ENCODE results near the gene IQGAP1.

The IQGAP1 gene

DNA sequence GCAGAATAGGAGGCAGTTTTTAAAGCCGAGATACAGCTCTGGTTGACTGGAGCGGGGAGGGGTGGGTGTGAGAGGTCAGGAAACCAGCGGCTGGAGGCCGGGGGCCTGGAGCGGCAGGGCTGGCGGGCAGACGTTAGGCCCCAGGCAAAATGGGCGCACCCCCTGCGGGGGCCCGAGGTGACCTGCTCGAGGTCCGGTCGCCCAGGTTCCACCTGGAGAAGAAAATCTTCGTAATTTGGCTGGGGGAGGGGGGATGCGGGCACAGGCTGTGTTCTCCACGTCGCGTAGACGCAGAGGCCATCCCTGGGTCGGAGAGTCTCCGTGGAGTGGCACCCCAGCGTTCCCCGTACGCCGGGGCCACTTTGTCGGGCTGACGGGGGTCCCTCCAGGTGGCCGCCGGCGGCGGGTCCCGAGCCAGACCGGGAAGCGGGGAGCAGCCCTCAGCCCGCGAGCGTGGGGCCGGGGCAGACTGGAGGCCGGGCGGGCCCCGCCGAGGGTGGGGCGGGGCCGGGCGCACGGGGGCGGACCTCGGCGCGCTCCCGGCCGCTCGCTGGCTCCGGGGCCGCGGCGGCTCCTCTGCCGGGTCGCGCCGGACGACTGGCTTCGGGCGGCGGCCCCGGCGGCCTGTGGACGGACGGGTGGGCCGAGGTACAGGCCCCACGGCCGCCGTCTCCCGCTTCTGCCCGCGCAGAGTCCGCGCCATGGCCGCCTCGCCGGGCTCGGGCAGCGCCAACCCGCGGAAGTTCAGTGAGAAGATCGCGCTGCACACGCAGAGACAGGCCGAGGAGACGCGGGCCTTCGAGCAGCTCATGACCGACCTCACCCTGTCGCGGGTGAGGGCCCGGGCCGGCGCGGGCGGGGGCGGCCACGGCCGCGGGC, 141.6 kb downstream of the IQGAP1 start, which contains the start of gene CRTC3:
TSS of gene CRTC3 (plus strand) at position 553 of the 879 bp plus-strand sequence. CDS start at position 702, 149 bp downstream.
- H3K4me3 ChIP-seq (ENCODE audit: low read length) = peak within 1 kb of the TSS; percentile 74

DNA sequence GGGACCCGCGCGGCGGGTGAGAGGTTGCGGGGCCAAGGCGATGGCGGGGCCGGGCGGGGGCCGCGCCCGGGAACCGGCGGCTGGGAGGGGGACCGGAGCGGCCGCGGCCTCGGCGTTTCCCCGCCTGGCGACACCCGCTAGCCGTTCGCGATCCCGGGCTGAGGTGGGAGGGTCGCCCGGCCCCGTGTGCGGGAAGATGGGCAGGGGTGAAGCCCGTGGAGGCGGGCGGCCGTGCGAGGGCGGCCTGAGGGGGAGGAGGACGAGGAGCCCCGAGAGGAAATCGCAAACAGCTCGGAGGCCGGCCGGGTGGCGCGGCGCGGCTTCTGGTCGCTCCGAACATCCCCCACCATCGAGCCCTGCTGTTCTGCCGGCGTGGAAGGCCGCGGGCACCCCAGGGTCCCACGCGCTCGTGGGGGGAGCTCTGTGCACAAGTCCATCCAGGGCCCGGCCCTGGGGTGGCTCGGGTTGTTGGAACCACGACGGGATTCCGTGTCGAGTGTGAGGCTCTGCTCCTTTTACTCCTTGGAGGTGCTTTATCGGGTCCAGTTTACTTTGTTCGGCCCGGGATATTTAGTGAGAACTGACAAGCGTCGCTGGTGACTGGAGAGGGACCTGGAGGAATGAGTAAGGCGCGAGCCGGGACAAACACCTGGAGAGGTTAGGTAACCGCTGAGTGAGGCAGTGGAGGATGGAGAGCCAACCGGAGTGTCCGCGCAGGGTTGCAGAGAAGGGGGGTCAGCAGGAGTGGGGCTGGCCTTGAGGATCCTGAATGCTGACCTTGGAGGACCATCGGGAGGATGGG, 142.4 kb downstream of the IQGAP1 start:
- Histone ChIP-seq H3K36me3 (ENCODE audit: control insufficient read depth, insufficient read depth, low read length) (no peaks in the 10 kb centered on the region), H3K9ac (ENCODE audit: low read length) (peak overlapping the region; percentile 82), H3K9me3 (ENCODE audit: control insufficient read depth, low read length) (no peaks in the 10 kb centered on the region), H3K4me1 (ENCODE audit: control insufficient read depth, insufficient read depth, low read length) (peaks cover 16% of the 10 kb centered on the region), H3K27me3 (ENCODE audit: control insufficient read depth, insufficient read depth, low read length) (no peaks in the 10 kb centered on the region), H3K4me3 (ENCODE audit: low read length) (peak overlapping the region; percentile 74)

More for the DNA sequence above, 141.6 kb downstream of the IQGAP1 start, which contains the start of gene CRTC3:
- Histone ChIP-seq H3K36me3 (ENCODE audit: control insufficient read depth, insufficient read depth, low read length) (no peaks in the 10 kb centered on the region), H3K9me3 (ENCODE audit: control insufficient read depth, low read length) (no peaks in the 10 kb centered on the region), H3K27me3 (ENCODE audit: control insufficient read depth, insufficient read depth, low read length) (no peaks in the 10 kb centered on the region), H3K9ac (ENCODE audit: low read length) (peak within 1 kb of the TSS; percentile 84), H3K4me1 (ENCODE audit: control insufficient read depth, insufficient read depth, low read length) (peaks cover 13% of the 10 kb centered on the region)

DNA sequence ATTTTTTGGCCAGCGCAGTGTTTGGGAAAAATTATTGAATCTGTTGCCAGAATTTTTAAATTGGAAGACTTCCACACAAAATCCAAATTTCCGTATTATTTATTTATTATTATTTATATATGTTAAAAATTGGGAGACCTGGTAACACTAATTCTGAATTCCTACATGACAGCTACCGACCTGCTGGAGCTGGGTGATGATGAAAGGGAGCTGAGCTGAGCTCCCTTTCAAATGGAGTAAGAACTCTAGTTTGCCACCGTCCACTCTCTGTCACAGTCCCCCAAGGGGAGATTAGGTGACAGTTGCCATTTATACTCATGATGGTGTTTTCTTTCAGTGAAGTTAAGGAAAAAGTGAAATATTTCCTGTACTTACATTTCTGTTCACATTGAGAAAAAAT, 143.1 kb downstream of the IQGAP1 start:
- H3K4me1 ChIP-seq (ENCODE audit: control insufficient read depth, insufficient read depth, low read length) = peaks cover 22% of the 10 kb centered on the region
- H3K9ac ChIP-seq (ENCODE audit: low read length) = peak overlapping the region; percentile 82
- H3K9me3 ChIP-seq (ENCODE audit: control insufficient read depth, low read length) = no peaks in the 10 kb centered on the region
- H3K36me3 ChIP-seq (ENCODE audit: control insufficient read depth, insufficient read depth, low read length) = no peaks in the 10 kb centered on the region
- no peaks in the 10 kb centered on the region for H3K27me3 ChIP-seq (ENCODE audit: control insufficient read depth, insufficient read depth, low read length)
- H3K4me3 ChIP-seq (ENCODE audit: low read length) = no peak overlapping the region

- H3K4me1 ChIP-seq (ENCODE audit: control insufficient read depth, insufficient read depth, low read length) = peaks cover 18% of the 10 kb centered on the region
- H3K9ac ChIP-seq (ENCODE audit: low read length) = no peak overlapping the region
- H3K9me3 ChIP-seq (ENCODE audit: control insufficient read depth, low read length) = no peaks in the 10 kb centered on the region
- no peak overlapping the region for H3K4me3 ChIP-seq (ENCODE audit: low read length)
- H3K27me3 ChIP-seq (ENCODE audit: control insufficient read depth, insufficient read depth, low read length) = no peaks in the 10 kb centered on the region
- H3K36me3 ChIP-seq (ENCODE audit: control insufficient read depth, insufficient read depth, low read length) = no peaks in the 10 kb centered on the region
These were observed 147.2 kb downstream of the IQGAP1 start for GRCh38 chr15:90535254-90535653.

- peaks cover 12% of the 10 kb centered on the region for H3K4me1 ChIP-seq (ENCODE audit: control insufficient read depth, insufficient read depth, low read length)
- no peak overlapping the region for H3K4me3 ChIP-seq (ENCODE audit: low read length)
- H3K9ac ChIP-seq (ENCODE audit: low read length) = no peak overlapping the region
- H3K9me3 ChIP-seq (ENCODE audit: control insufficient read depth, low read length) = no peaks in the 10 kb centered on the region
- H3K27me3 ChIP-seq (ENCODE audit: control insufficient read depth, insufficient read depth, low read length) = no peaks in the 10 kb centered on the region
- H3K36me3 ChIP-seq (ENCODE audit: control insufficient read depth, insufficient read depth, low read length) = no peaks in the 10 kb centered on the region
These were observed 151.7 kb downstream of the IQGAP1 start for GRCh38 chr15:90539789-90540188.

DNA sequence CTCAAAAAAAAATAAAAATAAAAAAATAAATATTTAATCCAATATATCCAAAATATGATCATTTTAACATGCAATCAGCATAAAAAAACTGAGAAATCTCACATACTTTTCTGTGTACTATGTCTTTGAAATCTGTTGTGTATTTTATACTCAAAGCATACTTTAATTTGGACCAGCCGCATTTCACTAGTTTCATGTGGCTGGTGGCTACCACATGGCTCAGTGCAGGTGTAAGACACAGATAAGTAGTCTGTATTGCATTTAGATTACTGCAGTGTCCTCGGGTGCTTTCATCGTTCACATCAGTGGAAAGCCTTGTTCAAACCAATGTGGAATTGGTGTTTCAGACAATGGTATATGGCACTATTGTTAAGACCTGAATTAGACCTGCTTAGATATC, 152.7 kb downstream of the IQGAP1 start:
- Histone ChIP-seq H3K36me3 (ENCODE audit: control insufficient read depth, insufficient read depth, low read length) (no peaks in the 10 kb centered on the region), H3K9ac (ENCODE audit: low read length) (no peak overlapping the region), H3K9me3 (ENCODE audit: control insufficient read depth, low read length) (no peaks in the 10 kb centered on the region), H3K4me3 (ENCODE audit: low read length) (no peak overlapping the region), H3K4me1 (ENCODE audit: control insufficient read depth, insufficient read depth, low read length) (peaks cover 6% of the 10 kb centered on the region), H3K27me3 (ENCODE audit: control insufficient read depth, insufficient read depth, low read length) (no peaks in the 10 kb centered on the region)

DNA sequence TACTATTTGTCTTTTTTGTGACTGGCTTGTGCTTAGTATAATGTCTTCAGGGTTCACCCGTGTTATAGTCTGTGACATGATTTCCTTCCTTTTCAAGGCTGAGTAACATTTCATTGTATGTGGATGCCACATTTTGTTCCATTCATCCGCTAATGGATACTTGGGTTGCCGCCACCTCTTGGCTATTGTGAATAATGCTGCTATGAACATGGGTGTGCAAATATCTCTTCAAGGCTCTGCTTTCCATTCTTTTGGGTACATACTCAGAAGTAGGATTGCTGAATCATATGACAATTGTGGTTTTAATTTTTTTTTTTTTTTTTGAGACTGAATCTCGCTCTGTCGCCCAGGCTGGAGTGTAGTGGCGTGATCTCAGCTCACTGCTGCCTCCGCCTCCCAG, 157.1 kb downstream of the IQGAP1 start:
- Histone ChIP-seq H3K4me3 (ENCODE audit: low read length) (no peak overlapping the region), H3K36me3 (ENCODE audit: control insufficient read depth, insufficient read depth, low read length) (no peaks in the 10 kb centered on the region), H3K27me3 (ENCODE audit: control insufficient read depth, insufficient read depth, low read length) (no peaks in the 10 kb centered on the region), H3K9me3 (ENCODE audit: control insufficient read depth, low read length) (no peaks in the 10 kb centered on the region), H3K4me1 (ENCODE audit: control insufficient read depth, insufficient read depth, low read length) (no peaks in the 10 kb centered on the region), H3K9ac (ENCODE audit: low read length) (no peak overlapping the region)

GRCh38 chr15:90547540-90547939, 159.5 kb downstream of the IQGAP1 start:
- Histone ChIP-seq H3K36me3 (ENCODE audit: control insufficient read depth, insufficient read depth, low read length) (no peaks in the 10 kb centered on the region), H3K9ac (ENCODE audit: low read length) (no peak overlapping the region), H3K9me3 (ENCODE audit: control insufficient read depth, low read length) (no peaks in the 10 kb centered on the region), H3K4me1 (ENCODE audit: control insufficient read depth, insufficient read depth, low read length) (no peaks in the 10 kb centered on the region), H3K4me3 (ENCODE audit: low read length) (no peak overlapping the region), H3K27me3 (ENCODE audit: control insufficient read depth, insufficient read depth, low read length) (no peaks in the 10 kb centered on the region)

GRCh38 chr15:90550919-90551318, 162.9 kb downstream of the IQGAP1 start:
- H3K4me1 ChIP-seq (ENCODE audit: control insufficient read depth, insufficient read depth, low read length) = no peaks in the 10 kb centered on the region
- no peaks in the 10 kb centered on the region for H3K36me3 ChIP-seq (ENCODE audit: control insufficient read depth, insufficient read depth, low read length)
- H3K9me3 ChIP-seq (ENCODE audit: control insufficient read depth, low read length) = no peaks in the 10 kb centered on the region
- no peak overlapping the region for H3K9ac ChIP-seq (ENCODE audit: low read length)
- no peaks in the 10 kb centered on the region for H3K27me3 ChIP-seq (ENCODE audit: control insufficient read depth, insufficient read depth, low read length)
- no peak overlapping the region for H3K4me3 ChIP-seq (ENCODE audit: low read length)
